Heart left ventricle (tissue), 16 donors: ENCODE measurements around the gene KLHL12. TPM values are rescaled to one million over a fixed set of nuclear protein-coding genes. Genes with fewer than 3 reads are reported as not detected.
A peak's percentile ranks its signal among the peaks of the same experiment; 100 is the strongest.

Source experiments
- ATAC-seq, 4 donors: fragments of 200-7000 bp; cut with Tn5 transposase; one replicate each; pipeline ENCODE4 v1.9.1; 2020 to 2022; ENCODE audit warnings: moderate library complexity in 4 of 4, mild to moderate bottlenecking in 3 of 4, moderate number of reproducible peaks in 1 of 4
- DNase-seq, 5 donors: peaks; one replicate each; pipeline ENCODE4 v3.0.0-alpha.2; 2020
- H3K27ac ChIP-seq, 12 donors: fragments of 200-600 bp; sonication (generic) in 4 of 12; one replicate each; pipeline versions ENCODE4 v1.5.0 to v1.8.0; 2016 to 2022; ENCODE audit warnings: mild to moderate bottlenecking in 2 of 12
- H3K27me3 ChIP-seq, 9 donors: fragments of 200-600 bp; sonication (generic) in 2 of 9; one replicate each; pipeline versions ENCODE4 v1.5.1 to v1.8.0; 2016 to 2022; ENCODE audit warnings: mild to moderate bottlenecking in 3 of 9
- H3K36me3 ChIP-seq, 9 donors: fragments of 200-600 bp; sonication (generic) in 2 of 9; one replicate each; pipeline versions ENCODE4 v1.5.0 to v1.8.0; 2018 to 2022; ENCODE audit warnings: mild to moderate bottlenecking in 2 of 9
- H3K4me1 ChIP-seq, 12 donors: fragments of 200-600 bp; sonication (generic) in 4 of 12; one replicate each; pipeline versions ENCODE4 v1.5.0 to v1.8.0; 2016 to 2022; ENCODE audit warnings: mild to moderate bottlenecking in 3 of 12
- H3K4me3 ChIP-seq, 12 donors: fragments of 200-600 bp; sonication (generic) in 4 of 12; one replicate each; pipeline versions ENCODE4 v1.5.0 to v1.8.0; 2017 to 2022; ENCODE audit warnings: mild to moderate bottlenecking in 9 of 12, moderate library complexity in 4 of 12
- H3K9me3 ChIP-seq, 12 donors: fragments of 200-600 bp; sonication (generic) in 4 of 12; one replicate each; pipeline versions ENCODE4 v1.5.0 to v1.8.0; 2016 to 2022; ENCODE audit warnings: mild to moderate bottlenecking in 1 of 12
- POLR2A ChIP-seq, 2 donors: fragments of 450-650 bp; IDR thresholded peaks; one replicate each; pipeline ENCODE4 v1.6.1; 2017; ENCODE audit warnings: antibody characterized with exemption in 2 of 2, mild to moderate bottlenecking in 2 of 2, moderate library complexity in 2 of 2
- WGBS, 4 donors: extraction: QIAGEN DNeasy Blood & Tissue Kit in 2 of 4; methylation state at CpG; one replicate each; pipeline versions ENCODE4 v1.1.5 to v1.1.7; 2013 to 2018; 5-methylcytosine and 5-hydroxymethylcytosine counted together
- intact Hi-C, 10 donors: fragments of 100-400 bp; cut with DNase I; formaldehyde crosslinking; loops; one replicate each; pipeline versions ENCODE4 v1.11.1 to v1.14.2; 2022
- polyA plus RNA-seq, 2 donors: library from polyadenylated mRNA; stranded (reverse); fragments of 200-250 nt; gene quantifications; one replicate each; pipeline ENCODE4 v1.2.3, GENCODE V29; 2013
- total RNA-seq, 9 donors: library from RNA; depleted of rRNA in 2 of 9; stranded (reverse); fragments of >200 nt in 2 of 9; fragmentation: NEBNext Ultra II Directional in 3 of 9; extraction: Animal tissue kit (Norgen Biotek cat#: 25700) in 3 of 9; gene quantifications; one replicate each; pipeline versions ENCODE4 v1.1.0 to v1.2.4, GENCODE V29; 2016 to 2023
- TF ChIP-seq, protein P1 (sequence below), 12 donors: fragments of 200-600 bp; sonication (generic) in 4 of 12; IDR thresholded peaks; one replicate each; pipeline versions ENCODE4 v1.5.0 to v1.8.0; 2018 to 2022; ENCODE audit warnings: antibody characterized with exemption in 12 of 12, mild to moderate bottlenecking in 5 of 12
- donor health status: ischemic (EF 13 %, LVEDD 7.1; RV severe dilation, severe dysfunction).
- donor health status: healthy with polysubstance abuse.
- donor health status: DM: no; HTN: yes; CAD: no.
- donor health status: DM: no; HTN: no; CAD: no.
- donor health status: ischemic (EF 25% LVEDD 6.9; RV normal size, moderate dysfunction).
- donor health status: ischemic (EF 25% LVEDD 5.7; RV mildly dilated, moderate dysfunction).
- donor health status: healthy.
- donor health status: DM: yes; HTN: yes; CAD: no.
- donor health status: ischemic (EF 35%, LVEDD 5.7; RV mildly dilated, moderate dysfunction).
- donor health status: nonischemic (EF 11% LVEDD 7.7; RV severe dilation, severe dysfunction).
- donor health status: DM: yes; HTN: yes; CAD: no.
- donor health status: PGD.
- donor health status: ischemic (EF 29% LVEDD 5.4; RV normal size, mild dysfunction).
- donor health status: nonischemic (EF 23%, LVEDD 6.1; RV moderate dilation, normal function).

KLHL12 gene
- total and polyA plus RNA-seq, 11 donors: 10.4 to 30.1 (median 18.8) TPM

DNA sequence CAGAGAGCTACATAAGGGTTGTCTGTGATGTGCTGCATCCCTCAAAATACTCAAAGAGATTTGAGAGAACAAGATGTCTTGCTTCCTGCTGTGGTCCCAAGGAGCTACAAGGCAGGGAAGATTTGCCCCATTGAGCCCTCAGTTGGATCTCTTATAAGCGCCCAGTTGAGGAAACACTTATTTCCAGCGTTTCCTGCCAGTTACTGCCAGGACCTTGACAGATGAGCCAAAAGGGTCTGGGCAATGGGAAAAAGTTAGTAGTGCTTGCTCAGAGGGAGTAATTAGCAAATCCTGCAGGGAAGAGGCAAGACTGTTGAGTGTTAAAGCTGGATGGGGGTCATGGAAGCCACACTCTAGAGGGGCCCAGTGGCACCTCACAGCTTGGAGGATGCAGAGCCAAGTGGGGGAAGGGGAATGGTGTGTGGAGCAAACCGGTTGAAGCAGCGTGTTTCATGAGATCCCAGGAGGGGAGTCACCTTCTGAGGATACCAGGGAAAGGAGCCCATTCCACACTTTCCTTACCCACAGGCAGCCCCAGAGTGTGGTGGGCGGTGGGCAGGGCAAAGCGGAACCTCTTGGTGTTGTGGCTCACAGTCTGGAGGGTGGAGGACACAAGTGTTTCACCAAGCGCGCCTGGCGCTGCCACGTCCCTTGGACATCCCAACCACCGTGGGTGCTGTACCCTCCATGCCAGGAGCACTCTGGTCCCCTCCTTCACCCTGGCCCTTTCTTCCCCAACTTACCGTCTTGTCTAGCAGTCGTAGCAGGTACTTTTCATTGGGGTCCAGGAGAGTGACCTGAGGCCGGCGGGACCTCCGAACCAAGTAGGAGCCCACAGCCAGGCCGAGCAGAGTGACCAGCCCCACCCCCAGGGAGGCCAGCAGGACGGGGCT, 39.2 kb upstream of the KLHL12 start:
- peaks cover 0 to 40% (median 32%) of the 10 kb centered on the region in 9 donors for H3K36me3 ChIP-seq
- no peaks in the 10 kb centered on the region for H3K9me3 ChIP-seq
- DNase-seq: peak in 1 of 5 donors; percentile 19
- H3K27ac ChIP-seq: peak overlapping the region; percentile 80 to 99 (median 93)
- no peak for TF ChIP-seq POLR2A (IDR thresholded peaks at IDR 0.05)
- TF ChIP-seq, protein P1, sequence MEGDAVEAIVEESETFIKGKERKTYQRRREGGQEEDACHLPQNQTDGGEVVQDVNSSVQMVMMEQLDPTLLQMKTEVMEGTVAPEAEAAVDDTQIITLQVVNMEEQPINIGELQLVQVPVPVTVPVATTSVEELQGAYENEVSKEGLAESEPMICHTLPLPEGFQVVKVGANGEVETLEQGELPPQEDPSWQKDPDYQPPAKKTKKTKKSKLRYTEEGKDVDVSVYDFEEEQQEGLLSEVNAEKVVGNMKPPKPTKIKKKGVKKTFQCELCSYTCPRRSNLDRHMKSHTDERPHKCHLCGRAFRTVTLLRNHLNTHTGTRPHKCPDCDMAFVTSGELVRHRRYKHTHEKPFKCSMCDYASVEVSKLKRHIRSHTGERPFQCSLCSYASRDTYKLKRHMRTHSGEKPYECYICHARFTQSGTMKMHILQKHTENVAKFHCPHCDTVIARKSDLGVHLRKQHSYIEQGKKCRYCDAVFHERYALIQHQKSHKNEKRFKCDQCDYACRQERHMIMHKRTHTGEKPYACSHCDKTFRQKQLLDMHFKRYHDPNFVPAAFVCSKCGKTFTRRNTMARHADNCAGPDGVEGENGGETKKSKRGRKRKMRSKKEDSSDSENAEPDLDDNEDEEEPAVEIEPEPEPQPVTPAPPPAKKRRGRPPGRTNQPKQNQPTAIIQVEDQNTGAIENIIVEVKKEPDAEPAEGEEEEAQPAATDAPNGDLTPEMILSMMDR (IDR thresholded peaks at IDR 0.05): no peak
- WGBS, 4 donors: 28 to 42% (median 35%) methylated on average over 14 to 18 of the region's 18 CpGs
- intact Hi-C loops: loop anchor here in 3 of 10 donors (5.0 kb wide), 2 partner anchors 39 to 41 kb away; partner anchors contain the start of genes KLHL12 (in 2 of the 3) and TMEM183A (in 1 of the 3)
- peak in 3 of 4 donors; percentile 0 to 2 (median 1) for ATAC-seq
- peak overlapping the region; percentile 68 to 97 (median 76) for H3K4me3 ChIP-seq
- no peaks in the 10 kb centered on the region for H3K27me3 ChIP-seq
- H3K4me1 ChIP-seq: peaks cover 0 to 56% (median 35%) of the 10 kb centered on the region in 12 donors

DNA sequence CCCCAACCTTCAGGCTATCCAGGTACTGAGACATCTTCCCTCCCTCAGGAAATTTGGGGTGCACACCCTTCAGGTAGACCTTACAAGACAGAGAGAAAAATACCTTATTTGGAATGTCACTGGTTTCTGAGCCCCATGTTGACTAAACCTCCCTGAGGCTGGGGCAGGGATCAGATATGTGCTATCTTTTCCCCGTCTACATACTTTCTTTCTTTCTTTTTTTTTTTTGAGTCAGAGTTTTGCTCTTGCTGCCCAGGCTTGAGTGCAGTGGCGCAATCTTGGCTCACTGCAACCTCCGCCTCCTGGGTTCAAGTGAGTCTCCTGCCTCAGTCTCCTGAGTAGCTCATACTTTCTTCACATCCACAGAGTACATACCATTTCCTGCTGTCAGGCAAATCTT, 38.4 kb upstream of the KLHL12 start:
- Histone ChIP-seq H3K27me3 (no peaks in the 10 kb centered on the region), H3K4me1 (peaks cover 0 to 60% (median 35%) of the 10 kb centered on the region in 12 donors), H3K9me3 (no peaks in the 10 kb centered on the region), H3K36me3 (peaks cover 0 to 43% (median 36%) of the 10 kb centered on the region in 9 donors), H3K27ac (peak overlapping the region; percentile 62 to 99 (median 93)), H3K4me3 (peak overlapping the region in 7 of 12 donors; percentile 73 to 97 (median 90))
- no peak for DNase-seq
- intact Hi-C loops: loop anchor here in 3 of 10 donors (5.0 kb wide), 2 partner anchors 38 to 42 kb away; partner anchors contain the start of genes KLHL12 (in 2 of the 3) and TMEM183A (in 1 of the 3)
- no peak for ATAC-seq
- 77 to 82% (median 80%) methylated on average over 3 of the region's 3 CpGs for WGBS, 4 donors
- no peak for TF ChIP-seq POLR2A (IDR thresholded peaks at IDR 0.05)
- TF ChIP-seq, protein P1 (IDR thresholded peaks at IDR 0.05): no peak

DNA sequence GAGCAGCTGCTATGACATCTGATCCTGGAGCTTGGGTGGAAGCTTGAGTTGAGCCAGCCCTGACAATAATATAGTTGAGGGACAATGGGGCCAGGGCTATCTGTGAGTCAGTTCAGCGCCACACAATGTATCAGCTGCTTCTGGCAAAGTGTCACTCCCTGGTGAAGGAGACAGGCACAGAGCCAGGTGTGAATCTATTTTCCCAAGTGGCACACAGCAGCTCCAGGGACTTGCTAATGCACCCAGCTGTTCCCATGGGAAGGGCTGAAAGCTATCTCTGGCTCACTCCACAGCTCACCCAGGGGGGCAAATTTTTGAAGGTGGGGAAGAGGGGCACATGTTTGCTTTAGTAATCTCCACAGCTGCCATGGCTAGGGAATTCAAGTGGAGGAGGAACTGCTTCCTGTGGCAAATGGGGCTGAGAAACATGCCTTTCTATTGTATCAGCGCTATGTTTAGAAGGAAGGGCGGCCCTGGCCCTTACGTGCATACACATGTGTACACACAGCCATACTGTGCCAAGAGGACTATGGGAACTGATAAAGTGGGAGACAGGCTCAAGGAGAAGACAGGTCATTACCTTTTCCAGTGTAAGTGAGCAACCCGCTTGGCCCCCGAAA, 37.9 kb upstream of the KLHL12 start:
- Histone ChIP-seq H3K27me3 (no peaks in the 10 kb centered on the region), H3K27ac (peak overlapping the region; percentile 62 to 99 (median 93)), H3K4me1 (peaks cover 0 to 60% (median 33%) of the 10 kb centered on the region in 12 donors), H3K4me3 (peak overlapping the region in 6 of 12 donors; percentile 73 to 97 (median 92)), H3K36me3 (peaks cover 0 to 43% (median 36%) of the 10 kb centered on the region in 9 donors), H3K9me3 (no peaks in the 10 kb centered on the region)
- intact Hi-C loops: loop anchor here in 3 of 10 donors (5.0 kb wide), 2 partner anchors 38 to 42 kb away; partner anchors contain the start of genes KLHL12 (in 2 of the 3) and TMEM183A (in 1 of the 3)
- ATAC-seq (peak; percentile 54 to 75 (median 66)), DNase-seq (peak in 4 of 5 donors; percentile 58 to 67 (median 64))
- WGBS, 4 donors: 41 to 52% (median 43%) methylated on average over 6 of the region's 6 CpGs
- no peak for TF ChIP-seq POLR2A (IDR thresholded peaks at IDR 0.05)
- TF ChIP-seq, protein P1 (IDR thresholded peaks at IDR 0.05): no peak
